ENCODE measurements around the gene OR5P2.
"Not testable (repeated sequence)": the region's sequence is repeated elsewhere in the genome, so short reads cannot be mapped to it uniquely, and the experiment has no call there.

Gene OR5P2, protein sequence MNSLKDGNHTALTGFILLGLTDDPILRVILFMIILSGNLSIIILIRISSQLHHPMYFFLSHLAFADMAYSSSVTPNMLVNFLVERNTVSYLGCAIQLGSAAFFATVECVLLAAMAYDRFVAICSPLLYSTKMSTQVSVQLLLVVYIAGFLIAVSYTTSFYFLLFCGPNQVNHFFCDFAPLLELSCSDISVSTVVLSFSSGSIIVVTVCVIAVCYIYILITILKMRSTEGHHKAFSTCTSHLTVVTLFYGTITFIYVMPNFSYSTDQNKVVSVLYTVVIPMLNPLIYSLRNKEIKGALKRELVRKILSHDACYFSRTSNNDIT

GRCh38 chr11:7796842-7797241 is at the start of gene OR5P2:
OR5P2 (minus strand) TSS chr11:7796942; CDS start chr11:7796942, 0 bp downstream.
- DNase-seq (ENCODE audit: low read depth) = no peak

DNA sequence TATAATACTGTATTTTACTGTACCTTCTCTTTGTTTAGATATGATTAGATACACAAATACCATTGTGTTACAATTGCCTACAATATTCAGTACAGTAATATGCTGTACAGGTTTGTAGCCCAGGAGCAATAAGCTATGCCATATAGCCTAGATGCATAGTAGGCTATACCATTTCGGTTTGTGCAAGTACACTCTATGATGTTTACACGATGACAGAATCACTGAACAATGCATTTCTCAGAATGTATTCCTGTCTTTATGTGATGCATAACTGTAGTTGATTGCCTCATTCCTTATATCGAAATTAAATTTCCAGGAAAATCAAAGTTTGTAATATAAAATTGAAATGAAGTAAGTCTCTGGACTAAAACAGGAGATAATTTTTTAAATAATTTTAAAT is 49.3 kb upstream of the OR5P2 start:
- no peak for DNase-seq (ENCODE audit: low read depth)

DNA sequence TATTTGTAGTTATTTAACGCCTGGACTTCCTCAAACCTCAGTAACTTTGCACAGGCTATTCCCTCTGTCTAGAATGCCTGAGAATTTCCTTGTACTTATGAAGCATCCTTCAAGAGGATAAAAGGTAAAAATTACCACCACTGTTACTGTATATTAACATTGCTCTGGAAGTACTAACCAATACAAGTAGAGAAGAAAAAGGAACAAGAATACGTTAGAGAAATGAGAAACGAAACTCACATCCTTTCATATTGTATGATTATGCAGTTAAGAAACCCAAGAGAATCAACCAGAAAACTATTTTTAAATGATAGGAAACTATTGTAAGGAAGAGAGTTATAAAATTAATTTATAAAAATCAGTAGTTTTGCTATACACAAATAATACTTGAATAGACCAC is 48.2 kb upstream of the OR5P2 start:
- DNase-seq (ENCODE audit: low read depth) = no peak

GRCh38 chr11:7844521-7844920 is 47.8 kb upstream of the OR5P2 start:
- no peak for DNase-seq (ENCODE audit: low read depth)

DNA sequence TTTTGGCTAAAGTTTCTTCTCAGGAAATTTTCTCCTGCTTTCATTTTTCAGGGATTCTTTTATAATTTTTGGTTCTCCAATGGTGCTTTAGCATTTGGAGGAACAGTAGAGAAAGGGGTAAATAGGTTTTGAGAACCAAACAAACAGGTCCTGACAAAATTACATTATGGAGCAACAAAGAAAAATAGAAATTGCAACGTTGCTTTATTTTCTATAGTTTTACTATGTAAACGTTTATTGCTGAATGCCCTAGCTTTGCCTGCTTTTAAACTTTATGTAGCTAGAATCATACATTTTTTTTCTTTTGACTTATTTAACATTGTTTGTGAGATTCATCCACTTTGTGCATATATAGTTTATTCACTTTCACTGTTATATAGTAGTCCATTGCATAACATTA is 43.8 kb upstream of the OR5P2 start:
- DNase-seq (ENCODE audit: low read depth) = no peak

GRCh38 chr11:7833527-7833926 is 36.8 kb upstream of the OR5P2 start:
- no peak for DNase-seq (ENCODE audit: low read depth)

DNA sequence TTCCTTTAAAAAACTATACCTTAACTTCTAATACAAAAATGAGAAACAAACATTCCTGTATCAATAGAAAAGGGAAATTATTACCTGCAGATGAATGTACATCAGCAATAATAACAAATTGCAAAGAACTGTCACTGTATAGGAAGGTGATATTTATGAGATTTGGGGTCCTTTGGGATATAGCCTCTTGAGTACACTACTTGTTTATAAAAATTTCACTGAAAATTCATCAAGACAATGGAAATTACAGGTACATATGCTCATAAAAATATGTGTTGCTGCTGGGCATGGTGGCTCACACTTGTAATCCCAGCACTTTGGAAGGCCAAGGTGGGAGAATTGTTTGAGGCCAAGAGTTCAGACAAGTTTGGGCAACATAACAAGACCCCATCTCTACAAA is 34.0 kb upstream of the OR5P2 start, which contains the start of gene OR5P3:
Gene OR5P3, minus strand, starts transcription at position 101 of the 400 bp plus-strand sequence.
- no peak for DNase-seq (ENCODE audit: low read depth)

DNA sequence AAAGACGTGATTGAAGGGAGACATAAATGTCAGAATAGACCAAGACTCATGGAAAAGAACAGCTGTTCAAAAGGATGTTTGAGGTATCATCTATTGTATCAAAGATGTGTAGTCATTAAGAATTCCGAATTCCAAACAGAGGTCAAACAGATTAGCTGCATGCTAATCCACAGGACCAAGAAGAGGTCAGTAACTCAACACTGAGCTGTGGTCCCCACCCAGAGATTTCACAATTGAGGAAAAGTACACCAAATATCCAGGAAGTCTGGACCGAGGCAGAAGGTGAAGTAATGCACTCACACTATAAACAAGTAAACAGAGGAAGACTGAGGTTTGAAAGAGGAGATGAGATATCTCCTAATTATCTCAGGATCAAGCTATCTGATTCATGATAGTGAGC is 29.6 kb upstream of the OR5P2 start:
- DNase-seq (ENCODE audit: low read depth) = no peak

DNA sequence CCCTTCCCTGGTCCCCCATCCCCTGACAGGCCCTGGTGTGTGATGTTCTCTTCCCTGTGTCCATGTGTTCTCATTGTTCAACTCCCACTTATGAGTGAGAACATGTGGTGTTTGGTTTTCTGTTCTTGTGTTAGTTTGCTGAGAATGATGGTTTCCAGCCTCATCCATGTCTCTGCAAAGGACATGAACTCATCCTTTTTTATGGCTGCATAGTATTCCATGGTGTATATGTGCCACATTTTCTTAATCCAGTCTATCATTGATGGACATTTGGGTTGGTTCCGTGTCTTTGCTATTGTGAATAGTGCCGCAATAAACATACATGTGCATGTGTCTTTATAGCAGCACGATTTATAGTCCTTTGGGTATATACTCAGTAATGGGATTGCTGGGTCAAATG is 23.7 kb upstream of the OR5P2 start:
- not testable (repeated sequence) for DNase-seq (ENCODE audit: low read depth)

GRCh38 chr11:7814897-7815296 is 18.2 kb upstream of the OR5P2 start:
- not testable (repeated sequence) for DNase-seq (ENCODE audit: low read depth)

GRCh38 chr11:7810301-7810700 is 13.6 kb upstream of the OR5P2 start:
- not testable (repeated sequence) for DNase-seq (ENCODE audit: low read depth)

DNA sequence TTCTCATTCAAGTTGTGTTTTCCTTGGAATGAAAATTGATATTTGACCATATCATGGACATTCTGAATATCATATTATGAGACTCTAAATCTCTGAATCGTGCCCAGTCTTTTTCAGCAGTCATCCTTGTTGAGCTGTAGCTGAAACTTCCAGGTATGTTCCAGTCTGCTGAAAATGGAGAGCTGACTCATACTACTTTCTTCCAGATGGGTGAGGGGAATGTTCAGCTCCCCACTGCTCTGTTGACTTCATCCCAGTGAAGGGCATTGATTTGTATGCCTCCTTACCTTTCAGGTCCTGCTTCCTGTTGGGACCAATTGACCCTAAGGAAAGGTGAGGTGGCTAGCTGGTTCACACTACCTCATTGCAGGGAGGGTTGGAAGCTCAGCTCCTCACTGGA is 3.5 kb downstream of the OR5P2 start:
- DNase-seq (ENCODE audit: low read depth) = no peak

DNA sequence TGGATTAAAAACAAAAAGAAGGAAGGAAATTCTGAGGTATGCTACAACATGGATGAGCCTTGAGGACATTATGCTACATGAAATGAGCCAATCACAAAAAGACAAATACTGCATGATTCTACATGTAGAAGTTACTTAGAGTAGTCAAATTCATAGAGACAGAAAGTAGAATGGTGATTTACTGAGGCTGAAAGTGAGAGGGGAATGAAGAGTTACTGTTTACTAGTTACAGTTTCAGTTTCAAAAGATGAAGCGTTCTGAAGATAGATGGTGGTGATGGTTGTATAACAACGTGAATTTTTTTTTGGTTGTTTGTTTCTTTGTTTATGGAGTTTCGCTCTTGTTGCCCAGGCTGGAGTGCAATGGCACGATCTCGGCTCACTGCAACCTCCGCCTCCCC is 9.5 kb downstream of the OR5P2 start:
- DNase-seq (ENCODE audit: low read depth) = no peak

DNA sequence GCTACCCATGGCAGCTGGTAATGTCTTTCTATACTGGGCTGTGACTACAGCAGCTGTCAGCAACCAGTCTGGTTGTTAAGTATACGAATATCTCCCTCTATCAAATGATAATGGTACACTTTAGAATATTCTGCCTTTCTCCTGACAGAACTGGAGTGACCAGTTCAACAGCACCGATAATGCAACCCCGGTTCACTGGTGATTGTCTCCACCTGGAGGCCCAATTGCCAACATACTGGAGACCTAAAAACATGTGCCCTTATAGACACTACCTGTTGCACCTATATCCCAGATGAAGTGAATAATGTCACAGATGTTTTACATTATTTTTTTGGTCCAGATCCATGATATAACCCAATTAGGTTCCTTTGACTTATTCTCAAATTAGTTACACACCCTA is 21.1 kb downstream of the OR5P2 start:
- DNase-seq (ENCODE audit: low read depth) = no peak

DNA sequence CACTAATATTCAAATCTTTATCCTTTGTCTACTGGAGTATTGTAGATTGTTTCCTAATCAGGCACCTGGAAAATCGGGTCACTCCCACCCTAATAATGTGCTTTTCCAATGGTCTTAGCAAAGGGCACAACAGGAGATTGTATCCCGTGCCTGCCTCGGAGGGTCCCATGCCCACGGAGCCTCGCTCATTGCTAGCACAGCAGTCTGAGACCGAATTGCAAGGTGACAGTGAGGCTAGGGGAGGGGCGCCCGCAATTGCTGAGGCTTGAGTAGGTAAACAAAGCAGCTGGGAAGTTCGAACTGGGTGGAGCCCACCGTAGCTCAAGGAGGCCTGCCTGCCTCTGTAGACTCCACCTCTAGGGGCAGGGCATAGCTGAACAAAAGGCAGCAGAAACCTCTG is 32.4 kb downstream of the OR5P2 start:
- DNase-seq (ENCODE audit: low read depth) = not testable (repeated sequence)

GRCh38 chr11:7759010-7759409 is 37.7 kb downstream of the OR5P2 start:
- DNase-seq (ENCODE audit: low read depth) = no peak

DNA sequence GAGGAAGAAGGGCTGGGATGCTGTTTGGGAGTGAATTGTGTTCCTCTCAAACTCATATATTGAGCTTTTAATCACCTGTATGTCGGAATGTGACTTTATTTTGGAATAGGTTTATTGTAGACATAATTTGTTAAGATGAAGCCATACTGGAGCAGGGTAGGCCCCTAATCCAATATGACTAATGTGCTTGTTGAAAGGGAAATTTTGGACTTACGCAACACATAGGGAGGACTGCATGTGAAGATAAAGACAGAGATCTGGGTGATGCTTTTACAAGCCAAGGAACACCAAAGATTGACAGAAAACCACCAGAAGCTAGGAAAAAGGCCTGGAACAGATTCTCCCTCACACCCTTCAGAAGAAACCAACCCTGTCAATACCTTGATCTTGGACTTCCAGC is 47.3 kb downstream of the OR5P2 start:
- no peak for DNase-seq (ENCODE audit: low read depth)
